Neural cell (in vitro differentiated cells): ENCODE results near the gene TMEM98.

ENCODE experiments used
- EZH2 ChIP-seq: fragments of 200-600, 300-800 bp; shearing (Covaris generic), sonication (generic); IDR thresholded peaks from 2 replicates; pipeline ENCODE4 v1.6.1; 2014; ENCODE audit warnings: antibody characterized with exemption, low read length, borderline replicate concordance, mild to moderate bottlenecking; ENCODE audit not compliant: insufficient read depth, poor library complexity, severe bottlenecking
- MXI1 ChIP-seq: fragments of 450-650 bp; conservative IDR thresholded peaks from 2 replicates; pipeline ENCODE4 v1.6.1; 2014; ENCODE audit warnings: antibody characterized with exemption, mild to moderate bottlenecking; ENCODE audit not compliant: poor library complexity, severe bottlenecking
- POLR2AphosphoS5 ChIP-seq: IDR thresholded peaks from 2 replicates; pipeline ENCODE4 v1.6.1; 2012
- REST ChIP-seq: IDR thresholded peaks from 2 replicates; pipeline ENCODE4 v1.6.1; 2012; ENCODE audit warnings: borderline replicate concordance
- TF ChIP-seq, protein P1 (sequence below): fragments of 450-650 bp; IDR thresholded peaks from 2 replicates; pipeline ENCODE4 v1.5.1; 2014; ENCODE audit warnings: antibody characterized with exemption, mild to moderate bottlenecking, moderate library complexity; ENCODE audit not compliant: poor library complexity, severe bottlenecking

DNA sequence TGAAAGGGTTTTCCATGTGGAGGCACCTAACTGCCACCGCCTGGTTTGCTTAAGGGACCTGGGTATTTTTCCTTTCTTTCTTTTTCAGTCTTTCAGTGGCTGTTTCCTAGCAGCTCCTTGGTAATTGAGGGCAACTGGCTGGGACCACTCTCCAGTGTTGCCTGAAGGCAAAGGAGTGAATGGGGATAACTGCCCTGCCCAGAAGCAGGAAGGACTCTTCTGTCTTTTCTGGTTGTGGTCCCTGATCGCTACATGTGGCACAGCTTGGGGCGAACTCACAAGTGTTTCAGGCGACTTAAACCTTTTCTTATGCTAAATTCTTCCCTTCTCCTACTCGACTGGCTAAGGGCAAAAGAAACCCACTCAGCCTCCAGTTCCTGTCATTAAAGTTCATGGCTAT is 10.1 kb upstream of the TMEM98 start:
- TF ChIP-seq, protein P1, sequence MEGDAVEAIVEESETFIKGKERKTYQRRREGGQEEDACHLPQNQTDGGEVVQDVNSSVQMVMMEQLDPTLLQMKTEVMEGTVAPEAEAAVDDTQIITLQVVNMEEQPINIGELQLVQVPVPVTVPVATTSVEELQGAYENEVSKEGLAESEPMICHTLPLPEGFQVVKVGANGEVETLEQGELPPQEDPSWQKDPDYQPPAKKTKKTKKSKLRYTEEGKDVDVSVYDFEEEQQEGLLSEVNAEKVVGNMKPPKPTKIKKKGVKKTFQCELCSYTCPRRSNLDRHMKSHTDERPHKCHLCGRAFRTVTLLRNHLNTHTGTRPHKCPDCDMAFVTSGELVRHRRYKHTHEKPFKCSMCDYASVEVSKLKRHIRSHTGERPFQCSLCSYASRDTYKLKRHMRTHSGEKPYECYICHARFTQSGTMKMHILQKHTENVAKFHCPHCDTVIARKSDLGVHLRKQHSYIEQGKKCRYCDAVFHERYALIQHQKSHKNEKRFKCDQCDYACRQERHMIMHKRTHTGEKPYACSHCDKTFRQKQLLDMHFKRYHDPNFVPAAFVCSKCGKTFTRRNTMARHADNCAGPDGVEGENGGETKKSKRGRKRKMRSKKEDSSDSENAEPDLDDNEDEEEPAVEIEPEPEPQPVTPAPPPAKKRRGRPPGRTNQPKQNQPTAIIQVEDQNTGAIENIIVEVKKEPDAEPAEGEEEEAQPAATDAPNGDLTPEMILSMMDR = no peak
- TF ChIP-seq EZH2 (no peak), POLR2AphosphoS5 (no peak), REST (no peak), MXI1 (no peak)
